Brain pericyte (primary cell): ENCODE measurements around the gene SCO2.
A peak's percentile ranks its signal among the peaks of the same experiment; 100 is the strongest.

ENCODE experiments used
- DNase-seq: peaks from one replicate; pipeline ENCODE4 v3.0.0-alpha.2; 2012; ENCODE audit warnings: low read depth, low spot score

Gene SCO2, protein sequence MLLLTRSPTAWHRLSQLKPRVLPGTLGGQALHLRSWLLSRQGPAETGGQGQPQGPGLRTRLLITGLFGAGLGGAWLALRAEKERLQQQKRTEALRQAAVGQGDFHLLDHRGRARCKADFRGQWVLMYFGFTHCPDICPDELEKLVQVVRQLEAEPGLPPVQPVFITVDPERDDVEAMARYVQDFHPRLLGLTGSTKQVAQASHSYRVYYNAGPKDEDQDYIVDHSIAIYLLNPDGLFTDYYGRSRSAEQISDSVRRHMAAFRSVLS

DNA sequence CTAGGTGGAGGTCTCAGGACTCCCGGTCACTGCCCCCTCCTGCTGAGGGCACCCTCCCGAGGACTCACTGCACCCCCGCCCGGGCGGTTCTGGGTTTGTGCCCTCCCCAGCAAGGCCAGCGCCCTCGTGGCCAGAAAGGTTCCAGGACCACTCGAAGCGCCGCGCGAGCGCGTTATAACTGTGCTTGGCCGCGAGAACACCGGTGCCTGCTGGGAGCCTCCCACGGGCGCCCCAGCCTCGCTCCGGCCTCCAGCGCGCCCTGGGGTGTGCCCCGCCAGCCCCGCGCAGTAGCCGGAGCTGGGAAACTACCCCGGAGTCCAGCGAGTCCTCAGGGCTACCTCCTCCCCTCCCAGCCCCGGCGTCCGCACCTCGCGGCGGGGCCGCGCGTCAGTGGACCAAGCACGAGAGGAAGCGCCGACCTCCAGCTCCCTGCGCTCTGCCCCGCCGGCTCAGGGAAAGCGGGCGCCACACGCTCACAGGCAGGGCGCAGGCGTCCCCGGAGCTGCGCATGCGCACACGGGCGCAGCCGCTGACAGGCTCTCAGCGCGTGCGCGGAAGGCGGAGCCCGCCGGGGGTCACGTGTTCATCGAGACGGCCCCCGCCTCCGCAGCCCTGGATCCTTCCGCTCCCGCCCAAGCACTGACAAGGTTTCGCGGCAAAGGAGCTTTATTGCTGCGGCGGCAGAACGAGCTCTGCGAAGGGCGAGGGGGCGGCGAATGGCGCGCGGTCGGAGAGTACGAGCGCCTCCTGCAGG lies at the start of gene SCO2:
TSS of gene SCO2 (minus strand) at position 495 of the 754 bp plus-strand sequence. CDS start 1,187 bp downstream, outside the sequence.
- peak; percentile 89 for DNase-seq

DNA sequence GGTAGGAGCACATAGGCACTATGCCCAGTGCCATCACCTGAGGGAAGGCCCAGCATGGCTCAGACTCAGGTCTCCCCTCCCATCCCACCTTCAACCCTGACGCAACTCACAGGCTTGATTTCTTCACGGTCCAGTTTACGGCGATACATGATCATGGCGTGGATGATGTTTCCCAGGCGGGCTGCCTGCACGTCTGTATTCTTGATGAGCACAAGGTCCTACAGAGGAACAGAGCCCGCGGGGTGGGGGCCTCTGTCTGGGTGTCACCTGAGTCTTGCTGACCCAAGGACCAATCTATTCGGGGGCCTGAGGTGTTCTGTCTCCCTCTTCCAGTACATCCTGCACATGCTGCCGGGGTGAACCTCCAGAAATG lies 49.0 kb upstream of the SCO2 start:
- no peak for DNase-seq

DNA sequence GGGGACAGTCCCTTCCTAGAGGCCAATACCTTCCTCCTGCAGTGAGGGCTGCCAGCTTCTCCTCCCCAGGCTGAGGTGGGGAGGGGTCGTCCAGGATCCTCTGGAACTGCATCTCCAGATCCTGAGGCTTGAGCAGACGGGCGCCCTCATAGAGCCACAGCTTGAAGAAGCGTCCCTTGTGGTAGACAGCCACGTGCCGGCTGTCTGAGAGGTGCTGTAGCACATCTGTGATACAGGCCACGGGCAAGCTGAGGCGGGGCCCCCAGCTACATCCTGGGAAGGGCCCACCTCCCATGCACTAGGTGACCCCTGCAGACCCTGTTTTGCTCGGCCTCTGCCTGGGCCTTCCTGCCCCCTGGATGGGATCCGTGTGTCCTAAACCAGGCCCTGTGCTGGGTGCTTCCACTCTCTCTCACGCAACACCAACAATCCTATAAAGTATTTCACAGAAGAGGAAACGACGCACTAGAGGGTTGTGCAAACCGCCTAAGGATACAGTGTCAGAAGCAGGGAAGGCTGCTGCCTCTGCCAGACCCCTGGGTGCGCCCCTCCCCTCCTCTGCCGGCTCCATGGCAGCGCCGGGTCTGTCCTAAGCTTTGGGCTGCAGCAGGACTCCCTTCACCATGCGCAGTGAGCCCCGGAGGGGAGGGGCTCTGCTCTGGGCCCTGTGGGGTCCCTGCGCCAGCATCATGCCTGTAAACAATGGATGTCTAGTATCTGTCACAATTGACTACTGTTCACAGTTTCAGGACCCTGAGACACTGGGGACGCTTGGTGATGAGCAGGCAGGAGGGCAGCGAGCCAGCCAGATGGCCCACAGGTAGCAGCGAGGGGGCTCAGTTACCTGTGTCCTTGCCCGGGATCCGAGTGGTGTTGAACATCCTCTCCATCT lies 48.3 kb upstream of the SCO2 start:
- no peak for DNase-seq

DNA sequence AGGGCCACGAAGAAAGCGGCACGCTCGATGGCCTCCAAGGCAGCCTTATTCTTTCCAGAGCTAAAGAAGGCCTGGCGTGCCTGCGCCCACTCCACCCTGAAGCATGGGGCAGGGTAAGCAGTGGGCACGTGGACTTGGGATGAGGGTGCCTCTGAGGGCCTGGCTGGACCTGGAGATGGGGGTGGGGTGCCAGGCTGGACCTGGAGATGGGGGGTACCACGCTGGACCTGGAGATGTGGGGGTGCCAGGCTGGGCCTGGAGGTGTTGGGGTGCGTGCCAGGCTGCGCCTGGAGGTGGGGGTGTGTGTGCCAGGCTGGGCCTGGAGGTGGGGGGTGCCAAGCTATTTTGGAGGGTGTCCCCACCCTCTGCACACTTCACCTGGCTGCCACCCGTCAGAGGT lies 47.6 kb upstream of the SCO2 start:
- DNase-seq, result no peak

DNA sequence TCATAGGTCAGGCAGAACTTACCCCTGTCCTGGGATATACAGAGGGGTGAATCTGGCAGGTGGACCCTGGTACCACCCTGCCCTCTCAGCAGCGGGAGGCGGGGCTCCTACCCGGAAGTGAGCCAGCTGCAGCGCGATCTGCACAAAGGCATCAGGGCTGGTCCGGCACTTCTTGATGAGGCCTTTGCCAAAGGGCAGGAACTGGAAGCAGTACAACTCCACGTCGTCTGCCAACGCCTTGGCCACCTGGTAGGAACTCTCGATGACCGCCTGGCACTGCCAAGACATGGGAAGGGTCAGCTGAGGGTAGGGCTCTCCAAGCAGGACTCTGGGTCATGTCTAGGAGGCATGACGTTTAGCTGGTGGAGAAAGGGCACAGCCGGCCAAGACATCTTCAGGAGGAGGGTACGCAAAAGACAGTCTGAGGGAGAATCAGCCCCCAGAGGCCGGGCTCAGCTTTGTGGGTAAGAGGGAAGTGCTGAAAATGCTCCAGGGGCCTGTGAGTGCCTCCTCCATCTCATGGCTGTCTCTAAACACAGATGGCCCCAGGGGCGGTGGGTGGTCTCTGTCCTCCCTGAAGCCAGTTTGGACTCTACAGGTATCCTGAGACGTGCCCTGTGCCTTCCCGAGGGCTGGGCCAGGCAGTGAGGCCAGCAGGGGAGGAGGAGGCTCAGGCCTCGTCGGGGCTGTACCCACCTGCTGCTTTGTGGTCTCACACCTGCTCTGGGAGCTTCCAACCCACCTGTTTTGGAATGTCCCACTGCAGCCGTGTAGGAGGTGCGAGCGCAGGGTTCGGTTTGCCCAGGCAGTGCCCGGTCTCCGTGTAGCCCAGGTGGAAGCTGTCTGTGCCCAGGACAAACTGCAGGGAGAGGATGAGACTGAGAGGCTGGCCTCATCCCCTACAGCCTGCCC lies 46.1 kb upstream of the SCO2 start:
- no peak for DNase-seq

DNA sequence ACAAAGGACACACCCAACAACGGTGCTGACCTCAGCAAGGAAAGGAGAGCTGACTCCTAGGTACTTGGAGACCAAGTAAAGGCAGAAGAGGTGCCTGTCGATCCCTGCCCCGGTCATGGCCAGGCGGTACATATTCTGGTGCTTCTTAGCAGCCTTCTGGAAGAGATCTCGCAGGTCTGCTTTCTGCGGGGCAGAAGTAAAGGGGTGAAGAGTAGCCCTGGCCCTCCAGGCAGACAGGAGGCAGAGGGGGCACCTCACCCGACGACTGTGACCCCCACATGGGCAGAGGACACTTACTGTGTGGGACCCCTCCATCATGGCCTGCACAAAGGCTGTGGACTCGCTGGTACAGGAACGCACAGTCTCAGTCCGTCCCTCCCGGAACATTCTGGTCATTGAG lies 45.5 kb upstream of the SCO2 start:
- no peak for DNase-seq

DNA sequence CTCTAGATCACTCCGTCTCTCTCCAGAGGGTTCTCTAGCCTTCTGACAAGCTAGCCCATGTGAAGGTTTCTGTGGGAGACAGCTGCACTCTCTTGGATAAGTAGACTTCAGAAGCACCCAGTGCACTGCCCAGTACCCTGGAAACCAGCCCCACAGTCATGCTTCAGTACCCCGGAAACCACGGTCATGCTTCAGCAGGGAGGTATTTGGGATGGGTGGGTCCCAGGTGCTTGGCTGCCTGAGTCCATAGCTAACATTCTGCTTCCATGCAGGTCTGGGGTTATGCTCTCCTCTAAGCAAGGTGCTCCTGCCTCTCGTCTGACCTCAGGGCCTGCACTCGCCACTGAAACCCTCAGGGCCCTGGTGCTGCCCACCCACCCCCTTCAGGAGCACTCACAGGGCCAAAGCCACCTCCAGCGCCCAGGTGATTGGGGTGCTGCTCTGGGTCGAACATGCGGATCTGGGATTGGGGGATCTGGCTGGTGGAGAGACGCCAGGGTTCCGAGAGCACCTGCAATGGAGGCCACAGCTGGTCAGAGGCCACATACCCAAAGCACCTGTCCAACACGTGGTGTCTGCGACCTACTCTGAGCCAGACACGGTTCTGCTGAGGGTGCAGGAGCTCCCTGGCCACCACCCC lies 44.6 kb upstream of the SCO2 start:
- DNase-seq, result no peak

DNA sequence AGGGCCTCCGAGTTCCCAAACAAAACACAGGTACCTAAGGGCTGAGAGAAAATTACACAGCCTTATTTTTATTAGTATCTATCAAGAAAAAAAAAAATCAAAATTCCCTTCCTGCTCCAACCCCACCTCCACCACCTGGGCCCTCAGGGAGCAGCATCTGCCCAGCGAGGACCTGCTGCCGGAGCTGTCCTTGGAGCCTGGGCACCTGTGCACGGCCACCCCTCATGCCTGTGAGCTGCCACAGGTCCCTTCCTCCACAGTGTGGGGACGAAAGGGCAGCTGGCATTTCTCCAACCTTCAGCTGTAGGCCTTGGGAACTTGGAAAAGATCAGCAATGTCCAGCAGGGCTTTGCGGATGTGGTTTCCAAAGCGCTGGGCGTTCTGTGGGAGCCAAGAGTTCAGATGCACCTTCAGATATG lies 43.7 kb upstream of the SCO2 start:
- DNase-seq, result no peak

DNA sequence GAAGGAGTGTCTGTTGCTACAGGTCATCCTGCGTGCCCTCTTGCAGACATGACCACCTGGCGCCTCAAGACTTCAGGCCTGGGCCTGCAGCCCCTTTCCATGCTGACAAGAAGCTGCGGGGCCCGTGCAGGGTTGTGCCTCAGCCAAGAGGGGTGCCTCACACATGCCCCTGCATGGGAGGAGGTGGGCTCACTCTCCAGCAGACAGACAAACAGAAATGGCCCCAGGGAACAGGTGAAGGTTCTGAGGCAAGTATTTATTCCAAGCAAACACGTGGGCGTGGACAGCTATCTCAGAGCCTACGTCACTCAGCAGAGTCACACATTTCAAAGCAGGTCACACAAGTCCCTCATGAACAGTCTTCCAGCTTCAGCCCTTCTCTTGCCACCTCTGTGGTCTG lies 43.2 kb upstream of the SCO2 start:
- DNase-seq, result no peak

DNA sequence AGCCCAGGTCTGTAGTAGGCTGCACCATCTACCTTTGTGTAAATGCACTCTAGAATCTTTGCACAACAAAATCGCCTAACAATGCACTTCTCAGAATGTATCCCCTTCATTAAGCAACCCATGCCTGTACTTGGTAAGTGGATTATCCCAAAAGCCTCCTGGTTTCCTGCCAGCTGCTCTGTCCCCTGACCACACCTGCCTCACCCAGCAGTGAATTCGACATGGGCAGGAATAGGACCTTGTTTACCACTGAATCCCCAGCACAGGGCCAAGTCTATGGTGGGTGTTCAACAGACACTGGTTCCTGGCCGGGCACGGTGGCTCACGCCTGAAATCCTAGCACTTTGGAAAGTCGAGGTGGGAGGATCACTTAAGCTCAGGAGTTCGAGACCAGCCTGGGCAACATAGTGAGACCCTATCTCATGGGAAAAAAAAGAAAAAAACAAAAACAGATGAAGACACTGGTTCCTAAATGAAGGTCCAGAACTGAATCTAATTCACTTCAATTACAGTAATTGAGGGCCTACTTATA lies 42.4 kb upstream of the SCO2 start:
- DNase-seq, result no peak

DNA sequence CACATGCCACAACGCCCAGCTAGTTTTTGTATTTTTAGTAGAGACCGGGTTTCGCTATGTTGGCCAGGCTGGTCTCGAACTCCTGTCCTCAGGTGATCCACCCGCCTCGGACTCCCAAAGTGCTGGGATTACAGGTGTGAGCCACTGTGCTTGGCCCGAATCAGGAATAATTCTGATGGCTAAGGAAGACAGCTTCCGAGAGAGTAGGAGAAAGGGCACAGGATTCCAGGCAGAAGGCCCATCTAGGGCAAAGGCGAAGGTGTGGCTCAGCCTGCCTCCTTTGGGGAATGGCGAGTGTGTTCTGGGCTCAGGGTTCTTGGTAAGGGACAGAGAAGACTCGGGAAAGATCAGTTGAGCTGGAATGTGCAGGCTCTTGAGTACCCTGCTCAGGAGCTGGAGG lies 38.9 kb upstream of the SCO2 start:
- DNase-seq, result no peak

DNA sequence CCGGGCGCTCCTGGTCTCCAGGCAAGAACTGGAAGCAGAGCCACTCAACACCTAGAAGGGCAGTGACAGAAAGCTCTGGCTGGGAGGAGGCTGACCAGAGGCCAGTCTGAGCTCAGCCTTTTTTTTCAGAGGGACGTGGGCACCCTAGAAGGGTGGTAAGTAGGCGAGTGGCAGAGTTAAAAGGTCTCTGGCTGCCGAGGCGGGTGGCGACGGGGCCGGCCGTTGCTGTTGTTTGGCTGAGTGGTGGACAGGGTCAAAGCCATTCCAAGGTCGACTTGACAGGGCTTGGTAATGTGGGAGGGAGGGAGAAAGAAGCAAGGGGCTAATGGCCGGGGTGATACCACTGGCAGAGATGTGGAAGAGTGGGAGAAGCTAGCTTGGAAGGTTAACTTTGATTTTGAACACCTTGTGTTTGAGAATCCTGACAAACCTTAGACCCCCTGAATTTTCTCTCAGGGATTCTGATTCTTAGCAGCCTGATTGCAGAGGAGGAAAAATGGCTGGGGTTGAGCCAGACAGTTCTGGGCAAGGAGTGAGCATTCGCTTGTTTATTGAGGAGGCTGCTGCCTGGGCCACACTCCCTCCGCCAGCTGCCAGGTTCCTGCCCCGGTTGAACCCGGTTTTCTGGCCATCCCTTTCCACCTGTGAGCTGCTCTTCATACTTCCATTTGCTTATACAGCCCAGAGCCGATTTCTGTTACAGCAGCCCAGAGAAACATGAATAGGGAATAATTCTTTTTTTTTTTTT lies 38.2 kb upstream of the SCO2 start:
- DNase-seq, result no peak

DNA sequence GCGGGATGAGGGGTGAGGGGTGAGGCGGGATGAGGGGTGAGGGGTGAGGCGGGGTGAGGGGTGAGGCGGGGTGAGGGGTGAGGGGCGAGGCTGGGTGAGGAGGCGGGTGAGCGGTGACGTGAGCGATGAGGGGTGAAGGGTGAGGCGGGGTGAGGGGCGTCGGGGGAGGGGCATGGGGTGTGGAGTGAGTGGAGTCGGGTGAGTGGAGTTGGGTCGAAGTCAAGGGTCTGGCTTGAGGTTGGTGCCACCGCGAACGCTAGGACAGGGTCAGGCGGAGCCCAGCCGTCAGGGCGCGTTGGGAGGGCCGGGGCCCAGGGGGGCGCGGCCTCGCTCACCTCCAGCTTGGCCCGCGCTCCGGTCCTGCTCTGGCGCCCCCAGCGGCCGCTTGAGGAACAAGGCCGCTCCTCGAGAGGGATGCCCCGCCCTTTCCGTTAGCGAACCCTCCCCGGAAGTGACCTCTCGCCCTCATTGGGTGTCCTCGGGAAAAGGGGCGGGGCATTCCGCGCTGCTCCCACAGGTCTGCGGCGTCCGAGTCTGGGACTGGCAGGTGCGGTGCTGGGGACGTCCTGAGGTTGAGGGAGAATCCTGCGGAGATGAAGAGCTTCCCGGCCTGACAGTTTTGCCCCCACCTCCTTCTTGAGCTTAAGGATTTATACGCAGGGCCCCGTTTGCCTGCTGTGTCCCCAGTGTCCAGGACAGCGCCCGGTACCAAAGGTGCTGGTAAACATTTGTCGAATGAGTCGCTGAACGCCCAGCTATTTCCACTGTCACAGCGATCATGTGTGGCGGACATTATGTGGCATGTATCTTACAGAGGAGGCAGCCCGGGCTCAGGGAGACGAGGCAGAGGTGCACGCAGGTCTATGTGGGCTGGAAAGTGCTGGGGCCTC lies 37.4 kb upstream of the SCO2 start, which contains the start of gene SYCE3:
TSS of gene SYCE3 (minus strand) at position 397 of the 890 bp plus-strand sequence. CDS start 6,514 bp downstream, outside the sequence.
- peak; percentile 41 for DNase-seq

DNA sequence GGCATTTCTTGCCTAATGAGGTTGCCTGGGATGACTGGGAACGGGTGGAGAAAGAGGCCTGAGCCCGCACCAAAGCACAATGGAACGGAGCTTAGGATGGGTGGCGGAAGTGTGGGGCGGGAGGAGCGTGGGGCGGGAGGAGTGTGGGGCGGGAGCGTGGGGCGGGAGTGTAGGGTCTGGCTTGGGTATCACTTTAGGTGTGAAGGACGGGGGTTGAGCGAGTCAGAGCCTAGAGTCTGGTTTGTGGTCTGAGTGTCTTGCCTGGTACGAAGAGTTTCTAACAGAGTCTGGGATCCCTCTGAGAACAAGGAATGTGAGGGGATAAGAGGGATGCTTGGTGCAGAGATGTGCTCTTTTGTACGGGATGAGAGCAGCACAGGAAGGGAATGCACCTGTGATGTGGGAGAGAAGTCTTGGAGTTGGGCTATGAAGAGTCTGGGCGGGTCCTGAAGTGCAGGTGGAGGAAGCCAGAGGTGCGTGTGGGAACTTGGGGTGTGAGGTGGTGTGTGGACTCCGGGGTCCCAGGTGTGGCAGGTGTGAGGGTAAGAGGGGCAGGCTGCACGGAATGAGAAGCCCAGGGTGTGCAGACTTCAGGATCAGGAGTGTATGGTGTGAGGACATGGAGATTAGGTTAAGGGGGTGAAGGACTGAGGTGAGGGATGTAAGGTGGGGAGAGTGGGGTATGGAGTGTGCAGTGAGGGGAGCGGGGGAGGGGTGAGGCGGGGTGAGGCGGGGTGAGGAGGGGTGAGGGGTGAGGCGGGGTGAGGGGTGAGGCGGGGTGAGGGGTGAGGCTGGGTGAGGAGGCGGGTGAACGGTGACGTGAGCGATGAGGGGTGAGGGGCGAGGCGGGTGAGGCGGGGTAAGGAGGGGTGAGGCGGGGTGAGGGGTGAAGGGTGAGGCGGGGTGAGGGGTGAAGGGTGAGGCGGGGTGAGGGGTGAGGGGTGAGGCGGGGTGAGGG lies 36.3 kb upstream of the SCO2 start:
- no peak for DNase-seq

DNA sequence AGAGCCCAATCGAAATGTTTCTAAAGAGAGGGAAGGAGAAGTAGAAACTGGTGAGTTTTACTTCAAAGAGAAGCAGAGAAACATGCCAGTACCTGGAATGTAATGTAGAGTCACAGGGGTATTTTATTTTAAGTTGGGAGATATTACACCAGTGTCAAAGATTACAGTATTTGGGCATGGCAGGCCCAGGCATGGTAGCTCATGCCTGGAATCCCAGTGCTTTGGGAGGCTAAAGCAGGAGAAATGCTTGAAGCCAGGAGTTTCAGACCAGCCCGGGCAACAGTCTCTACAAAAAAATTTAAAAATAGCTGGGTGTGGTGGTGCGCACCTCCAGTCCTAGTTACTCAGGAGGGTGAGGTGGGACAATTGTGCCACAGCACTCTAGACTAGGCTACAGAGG lies 34.6 kb upstream of the SCO2 start:
- DNase-seq, result no peak

DNA sequence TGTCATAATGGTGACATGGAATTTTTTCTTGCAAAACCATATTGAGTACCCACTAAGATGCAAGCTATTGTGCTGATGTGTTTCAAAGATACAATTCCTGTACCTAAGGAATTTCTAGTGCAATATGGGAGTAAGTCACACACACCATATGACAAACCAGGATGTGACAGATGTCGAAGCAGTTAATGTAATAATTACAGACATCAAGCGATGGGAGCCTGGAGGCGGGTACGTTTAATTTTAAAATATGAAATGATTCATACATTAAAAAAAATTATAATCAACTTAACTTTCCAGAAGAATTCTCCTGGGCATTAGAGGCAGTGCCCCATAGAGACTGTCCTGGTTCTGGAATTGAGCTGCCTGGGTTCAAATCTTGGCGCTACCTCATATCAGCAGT lies 31.3 kb upstream of the SCO2 start:
- DNase-seq, result no peak

DNA sequence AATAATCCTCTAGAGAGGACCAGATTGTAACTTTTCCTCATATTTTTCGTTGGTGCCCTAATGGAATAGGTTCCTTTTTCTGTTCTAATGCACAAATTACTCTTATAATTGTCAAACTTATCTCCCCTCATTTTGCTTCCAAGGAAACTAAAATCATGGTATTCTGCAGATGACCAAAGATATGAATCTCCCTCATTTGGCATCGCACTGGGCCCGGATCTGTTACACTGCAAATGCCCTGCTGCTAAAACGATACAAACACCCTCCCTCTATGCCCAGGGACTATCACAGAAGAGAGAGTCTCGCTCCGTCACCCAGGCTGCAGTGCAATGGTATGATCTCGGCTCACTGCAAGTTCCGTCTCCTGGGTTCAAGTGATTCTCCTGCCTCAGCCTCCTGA lies 27.9 kb upstream of the SCO2 start:
- no peak for DNase-seq
